ENCODE data around the gene FAM222B.

DNA sequence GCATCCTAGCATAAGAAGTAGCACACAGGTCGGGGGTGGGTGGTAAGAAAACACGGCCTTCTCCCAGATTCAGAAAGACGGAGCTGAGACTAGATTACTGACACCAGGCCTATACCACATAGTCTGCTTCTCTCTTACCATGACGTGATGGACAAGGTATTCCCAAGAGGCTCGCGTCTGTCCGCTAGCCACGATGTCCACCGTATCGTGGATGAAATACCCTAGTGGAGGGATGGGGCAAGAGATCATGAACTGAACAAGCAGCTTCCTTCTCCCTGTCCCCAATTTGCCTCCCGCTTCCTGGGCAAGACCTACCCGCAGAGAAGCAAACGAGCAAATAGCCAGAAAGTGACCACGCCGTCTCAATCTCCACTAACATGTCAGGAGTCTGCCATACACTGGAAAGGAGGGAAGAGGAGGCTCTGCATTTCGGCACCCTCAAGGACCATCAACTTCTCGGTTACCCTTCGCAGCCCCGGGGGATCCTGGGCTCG, 117.4 kb downstream of the FAM222B start:
- no peak for TF ChIP-seq POLR2A (IDR thresholded peaks at IDR 0.05)
- TF ChIP-seq CTCF (IDR thresholded peaks at IDR 0.05): no peak

Measured in heart left ventricle (tissue), 13 donors.